Keratinocyte (primary cell): ENCODE results near the gene OR7C1. TPM values are rescaled to one million over a fixed set of nuclear protein-coding genes. Genes with fewer than 3 reads are reported as not detected.
"Not testable (repeated sequence)": the region's sequence is repeated elsewhere in the genome, so short reads cannot be mapped to it uniquely, and the experiment has no call there.

Experiments used
- DNase-seq: peaks from one replicate; pipeline ENCODE4 v3.0.0-alpha.2; 2011; ENCODE audit warnings: low read depth, missing footprints, low spot score
- FAIRE-seq: peaks from 2 replicates; lab custom pipeline; 2011; peaks lifted over from hg19 to GRCh38; lab: Jason Lieb, UNC
- H2AFZ ChIP-seq: 2 replicates; pipeline ENCODE4 v1.6.0; 2012; ENCODE audit warnings: low read length, control low read depth, inconsistent platforms; ENCODE audit not compliant: control insufficient read depth
- H3K27ac ChIP-seq: 2 replicates; pipeline ENCODE4 v1.5.1; 2011; ENCODE audit warnings: low read length; ENCODE audit not compliant: control insufficient read depth, insufficient read depth
- H3K27me3 ChIP-seq: 3 replicates; pipeline ENCODE4 v1.6.0; 2011; ENCODE audit warnings: low read length; ENCODE audit not compliant: control insufficient read depth, insufficient read depth; ENCODE audit errors: extremely low read depth
- H3K36me3 ChIP-seq, 2 experiments: 2 replicates in 1 of 2; 3 replicates in 1 of 2; pipeline ENCODE4 v1.5.1; 2011; ENCODE audit warnings: low read length in 2 of 2, mild to moderate bottlenecking in 1 of 2; ENCODE audit not compliant: control insufficient read depth in 2 of 2, insufficient read depth in 2 of 2; ENCODE audit errors: extremely low read depth in 1 of 2
- H3K4me1 ChIP-seq: 3 replicates; pipeline ENCODE4 v1.5.1; 2011; ENCODE audit warnings: low read length; ENCODE audit not compliant: control insufficient read depth, insufficient read depth; ENCODE audit errors: extremely low read depth
- H3K4me2 ChIP-seq: 3 replicates; pipeline ENCODE4 v1.6.0; 2011; ENCODE audit warnings: low read depth, low read length; ENCODE audit not compliant: control insufficient read depth, insufficient read depth; ENCODE audit errors: extremely low read depth
- H3K4me3 ChIP-seq, 3 experiments: fragments of 200-600 bp in 1 of 3; sonication (generic) in 1 of 3; 2 replicates in 2 of 3; 3 replicates in 1 of 3; pipeline ENCODE4 v1.5.1; 2011 to 2016; ENCODE audit warnings: low read length in 3 of 3, mild to moderate bottlenecking in 3 of 3, control low read depth in 2 of 3, inconsistent platforms in 1 of 3, low read depth in 1 of 3, mixed read lengths in 1 of 3, mixed run types in 1 of 3, moderate library complexity in 1 of 3; ENCODE audit not compliant: control insufficient read depth in 2 of 3, insufficient read depth in 2 of 3; ENCODE audit errors: extremely low read depth in 1 of 3
- H3K79me2 ChIP-seq: 2 replicates; pipeline ENCODE4 v1.6.0; 2012; ENCODE audit warnings: low read length; ENCODE audit not compliant: control insufficient read depth, insufficient read depth
- H3K9ac ChIP-seq: 3 replicates; pipeline ENCODE4 v1.6.0; 2011; ENCODE audit warnings: low read length; ENCODE audit not compliant: control insufficient read depth, insufficient read depth; ENCODE audit errors: extremely low read depth
- H3K9me1 ChIP-seq: 3 replicates; pipeline ENCODE4 v1.6.0; 2011; ENCODE audit warnings: low read length; ENCODE audit not compliant: control insufficient read depth, insufficient read depth; ENCODE audit errors: extremely low read depth
- H3K9me3 ChIP-seq: 2 replicates; pipeline ENCODE4 v1.5.1; 2012; ENCODE audit warnings: low read depth, low read length; ENCODE audit not compliant: control insufficient read depth
- H4K20me1 ChIP-seq: 3 replicates; pipeline ENCODE4 v1.6.0; 2011; ENCODE audit warnings: low read length; ENCODE audit not compliant: control insufficient read depth, insufficient read depth; ENCODE audit errors: extremely low read depth
- EZH2 ChIP-seq: IDR thresholded peaks from one replicate; pipeline ENCODE4 v1.6.1; 2012; ENCODE audit warnings: inconsistent platforms, mild to moderate bottlenecking, low read length, moderate library complexity
- dilution Hi-C: fragments of 300-500 bp; cut with MboI; formaldehyde crosslinking; loops from one replicate; pipeline ENCODE4 v1.7.0; 2020; ENCODE audit warnings: low sequenced_read_pairs; ENCODE audit not compliant: extremely low pct_ligation_motif_present
- polyA plus RNA-seq, 5 experiments: library from polyadenylated mRNA; depleted of rRNA in 3 of 5; stranded (reverse) in 3 of 5; stranded (forward) in 1 of 5; unstranded in 1 of 5; fragments of >200 nt; gene quantifications; 1 replicate in 1 of 5; 2 replicates in 3 of 5; 3 replicates in 1 of 5; pipeline versions ENCODE4 v1.2.1 to v1.2.3, GENCODE V29; 2011 to 2012; ENCODE audit warnings: missing spikeins in 2 of 5, low read depth in 1 of 5, low replicate concordance in 1 of 5
- TF ChIP-seq, protein P1 (sequence below), 3 experiments: IDR thresholded peaks in 1 of 3; conservative IDR thresholded peaks in 1 of 3; optimal IDR thresholded peaks in 1 of 3; 2 replicates in 2 of 3; 3 replicates in 1 of 3; pipeline versions ENCODE3 to v1.5.1; 2011; ENCODE audit warnings: low read length in 3 of 3, mild to moderate bottlenecking in 3 of 3, moderate library complexity in 2 of 3, control low read depth in 1 of 3, inconsistent platforms in 1 of 3; ENCODE audit not compliant: insufficient read depth in 2 of 3; ENCODE audit errors: extremely low read depth in 1 of 3

OR7C1 gene
- polyA plus RNA-seq, 1 donor (not counting 4 experiments of a cell fraction or from before 2014, with no cell fraction given): 0.09 TPM

DNA sequence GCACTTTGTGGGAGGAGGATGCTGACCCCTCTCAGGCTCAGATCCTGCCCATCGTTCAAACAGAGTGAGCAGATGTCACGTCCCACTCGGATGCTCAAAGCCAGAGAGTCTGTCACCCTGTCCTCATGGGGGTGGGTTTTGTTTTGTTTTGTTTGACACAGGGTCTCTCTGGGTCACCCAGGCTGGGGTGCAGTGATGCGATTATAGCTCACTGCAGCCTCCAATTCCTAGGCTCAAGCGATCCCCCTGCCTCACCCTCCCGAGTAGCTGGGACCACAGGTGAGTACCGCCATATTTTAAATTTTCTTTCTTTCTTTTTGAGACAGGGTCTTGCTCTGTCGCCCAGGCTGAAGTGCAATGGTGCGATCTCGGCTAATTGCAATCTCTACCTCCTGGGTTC is 60.6 kb downstream of the OR7C1 start:
- Histone ChIP-seq H4K20me1 (no peaks in the 10 kb centered on the region), H3K9me3 (no peaks in the 10 kb centered on the region), H3K4me3 (no peak overlapping the region), H3K9ac (no peak overlapping the region), H3K27me3 (no peaks in the 10 kb centered on the region), H3K9me1 (no peaks in the 10 kb centered on the region), H3K4me2 (no peak overlapping the region), H3K36me3 (peaks cover 0 to 17% of the 10 kb centered on the region in 2 experiments), H2AFZ (no peak overlapping the region), H3K27ac (no peak overlapping the region), H3K4me1 (peaks cover 5% of the 10 kb centered on the region), H3K79me2 (no peaks in the 10 kb centered on the region)
- no peak for FAIRE-seq
- no peak for TF ChIP-seq EZH2
- TF ChIP-seq, protein P1, sequence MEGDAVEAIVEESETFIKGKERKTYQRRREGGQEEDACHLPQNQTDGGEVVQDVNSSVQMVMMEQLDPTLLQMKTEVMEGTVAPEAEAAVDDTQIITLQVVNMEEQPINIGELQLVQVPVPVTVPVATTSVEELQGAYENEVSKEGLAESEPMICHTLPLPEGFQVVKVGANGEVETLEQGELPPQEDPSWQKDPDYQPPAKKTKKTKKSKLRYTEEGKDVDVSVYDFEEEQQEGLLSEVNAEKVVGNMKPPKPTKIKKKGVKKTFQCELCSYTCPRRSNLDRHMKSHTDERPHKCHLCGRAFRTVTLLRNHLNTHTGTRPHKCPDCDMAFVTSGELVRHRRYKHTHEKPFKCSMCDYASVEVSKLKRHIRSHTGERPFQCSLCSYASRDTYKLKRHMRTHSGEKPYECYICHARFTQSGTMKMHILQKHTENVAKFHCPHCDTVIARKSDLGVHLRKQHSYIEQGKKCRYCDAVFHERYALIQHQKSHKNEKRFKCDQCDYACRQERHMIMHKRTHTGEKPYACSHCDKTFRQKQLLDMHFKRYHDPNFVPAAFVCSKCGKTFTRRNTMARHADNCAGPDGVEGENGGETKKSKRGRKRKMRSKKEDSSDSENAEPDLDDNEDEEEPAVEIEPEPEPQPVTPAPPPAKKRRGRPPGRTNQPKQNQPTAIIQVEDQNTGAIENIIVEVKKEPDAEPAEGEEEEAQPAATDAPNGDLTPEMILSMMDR (optimal IDR thresholded peaks at IDR 0.05 in 1 of 3, IDR thresholded peaks at IDR 0.05 in 1 of 3, conservative IDR thresholded peaks at IDR 0.05 in 1 of 3; ENCODE audit: extremely low read depth in 1 of 3, insufficient read depth in 2 of 3, low read length in 3 of 3): no peak
- no peak for DNase-seq
- dilution Hi-C loops: no loop called here

- H3K4me2 ChIP-seq, dilution Hi-C loops, H3K4me3 ChIP-seq, H2AFZ ChIP-seq, H3K9me3 ChIP-seq, H3K9ac ChIP-seq, DNase-seq, H3K27ac ChIP-seq, H3K4me1 ChIP-seq, H3K27me3 ChIP-seq, H3K79me2 ChIP-seq, H4K20me1 ChIP-seq, FAIRE-seq, H3K9me1 ChIP-seq: not testable (repeated sequence)
- H3K36me3 ChIP-seq: peaks cover 0 to 22% of the 10 kb centered on the region in 2 experiments
These were observed 61.3 kb downstream of the OR7C1 start for GRCh38 chr19:14773722-14774121.

GRCh38 chr19:14772995-14773394 is 62.0 kb downstream of the OR7C1 start:
- FAIRE-seq (no peak), DNase-seq (no peak)
- H4K20me1 ChIP-seq: no peaks in the 10 kb centered on the region
- H3K36me3 ChIP-seq: peaks cover 0 to 27% of the 10 kb centered on the region in 2 experiments
- no peak overlapping the region for H3K9ac ChIP-seq
- H3K27ac ChIP-seq: no peak overlapping the region
- H3K79me2 ChIP-seq: no peaks in the 10 kb centered on the region
- H3K4me2 ChIP-seq: no peak overlapping the region
- no peak overlapping the region for H3K4me3 ChIP-seq
- no peaks in the 10 kb centered on the region for H3K27me3 ChIP-seq
- TF ChIP-seq, protein P1 (optimal IDR thresholded peaks at IDR 0.05 in 1 of 3, IDR thresholded peaks at IDR 0.05 in 1 of 3, conservative IDR thresholded peaks at IDR 0.05 in 1 of 3; ENCODE audit: extremely low read depth in 1 of 3, insufficient read depth in 2 of 3, low read length in 3 of 3): no peak
- TF ChIP-seq EZH2: no peak
- no peaks in the 10 kb centered on the region for H3K9me1 ChIP-seq
- H2AFZ ChIP-seq: no peak overlapping the region
- no peaks in the 10 kb centered on the region for H3K9me3 ChIP-seq
- dilution Hi-C loops: no loop called here
- H3K4me1 ChIP-seq: peaks cover 5% of the 10 kb centered on the region
